Subcutaneous abdominal adipose tissue (tissue), 5 donors: ENCODE data around the gene TSSK3.
A peak's percentile ranks its signal among the peaks of the same experiment; 100 is the strongest.

Experiments used
- H3K27ac ChIP-seq: one replicate; pipeline ENCODE4 v1.7.0; 2013; ENCODE audit warnings: low read depth, mild to moderate bottlenecking, inconsistent platforms, low read length, moderate library complexity
- H3K27me3 ChIP-seq, 5 donors: one replicate each; pipeline ENCODE4 v1.7.0; 2013; ENCODE audit warnings: low read length in 5 of 5, inconsistent platforms in 1 of 5; ENCODE audit not compliant: control insufficient read depth in 5 of 5, insufficient read depth in 4 of 5
- H3K36me3 ChIP-seq, 5 donors: one replicate each; pipeline ENCODE4 v1.7.0; 2013; ENCODE audit warnings: low read length in 5 of 5; ENCODE audit not compliant: control insufficient read depth in 5 of 5, insufficient read depth in 5 of 5
- H3K4me1 ChIP-seq, 5 donors: one replicate each; pipeline ENCODE4 v1.7.0; 2013; ENCODE audit warnings: low read length in 5 of 5, mild to moderate bottlenecking in 3 of 5, moderate library complexity in 1 of 5; ENCODE audit not compliant: control insufficient read depth in 5 of 5, insufficient read depth in 5 of 5
- H3K4me3 ChIP-seq, 5 donors: one replicate each; pipeline ENCODE4 v1.7.0; 2013; ENCODE audit warnings: low read length in 5 of 5, low read depth in 1 of 5
- H3K9ac ChIP-seq, 5 donors: one replicate each; pipeline ENCODE4 v1.7.0; 2013; ENCODE audit warnings: low read length in 5 of 5, mild to moderate bottlenecking in 4 of 5, moderate library complexity in 3 of 5
- H3K9me3 ChIP-seq, 5 donors: one replicate each; pipeline ENCODE4 v1.7.0; 2013; ENCODE audit warnings: low read length in 5 of 5; ENCODE audit not compliant: control insufficient read depth in 5 of 5
- donor health status: healthy.
- donor health status: healthy.
- donor health status: healthy.
- donor health status: healthy.
- donor health status: healthy.

TSSK3 gene

DNA sequence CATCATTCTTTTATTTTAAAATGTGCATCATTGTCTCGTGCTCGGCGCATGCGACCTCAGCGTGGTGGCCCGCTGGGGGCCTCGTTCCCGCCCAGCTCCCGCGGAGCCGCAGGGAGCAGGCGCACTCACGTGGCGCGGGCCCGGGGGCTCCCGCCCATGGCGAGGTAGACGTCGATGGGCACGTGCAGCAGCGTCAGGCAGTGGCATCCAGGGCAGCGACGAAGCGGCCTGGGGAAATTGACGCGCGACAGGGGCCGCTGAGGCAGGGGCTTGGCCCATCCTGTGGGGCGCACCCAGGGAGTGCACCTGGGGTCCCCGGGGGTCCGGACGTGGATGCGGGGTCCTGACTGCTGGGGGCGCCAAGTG lies 1.0 kb upstream of the TSSK3 start:
- Histone ChIP-seq H3K4me3 (no peak overlapping the region), H3K36me3 (peaks cover 0 to 32% (median 21%) of the 10 kb centered on the region in 5 donors), H3K27ac (no peak overlapping the region), H3K4me1 (peaks cover 5 to 25% (median 21%) of the 10 kb centered on the region in 5 donors), H3K9ac (no peak overlapping the region), H3K9me3 (no peaks in the 10 kb centered on the region), H3K27me3 (no peaks in the 10 kb centered on the region)

GRCh38 chr1:32361674-32362473 lies 465 bp upstream of the TSSK3 start:
- Histone ChIP-seq H3K9me3 (no peaks in the 10 kb centered on the region), H3K36me3 (peaks cover 0 to 37% (median 27%) of the 10 kb centered on the region in 5 donors), H3K27ac (no peak overlapping the region), H3K27me3 (no peaks in the 10 kb centered on the region), H3K9ac (peak overlapping the region in 3 of 5 donors; percentile 42 to 60 (median 53)), H3K4me3 (peak overlapping the region; percentile 27 to 57 (median 45)), H3K4me1 (peaks cover 5 to 28% (median 21%) of the 10 kb centered on the region in 5 donors)

GRCh38 chr1:32363713-32364112 lies 1.4 kb downstream of the TSSK3 start:
- H3K36me3 ChIP-seq, result peaks cover 5 to 53% (median 45%) of the 10 kb centered on the region in 5 donors
- H3K9ac ChIP-seq, result no peak overlapping the region
- H3K4me1 ChIP-seq, result peaks cover 5 to 28% (median 21%) of the 10 kb centered on the region in 5 donors
- no peak overlapping the region for H3K27ac ChIP-seq
- no peaks in the 10 kb centered on the region for H3K9me3 ChIP-seq
- no peaks in the 10 kb centered on the region for H3K27me3 ChIP-seq
- H3K4me3 ChIP-seq, result no peak overlapping the region

DNA sequence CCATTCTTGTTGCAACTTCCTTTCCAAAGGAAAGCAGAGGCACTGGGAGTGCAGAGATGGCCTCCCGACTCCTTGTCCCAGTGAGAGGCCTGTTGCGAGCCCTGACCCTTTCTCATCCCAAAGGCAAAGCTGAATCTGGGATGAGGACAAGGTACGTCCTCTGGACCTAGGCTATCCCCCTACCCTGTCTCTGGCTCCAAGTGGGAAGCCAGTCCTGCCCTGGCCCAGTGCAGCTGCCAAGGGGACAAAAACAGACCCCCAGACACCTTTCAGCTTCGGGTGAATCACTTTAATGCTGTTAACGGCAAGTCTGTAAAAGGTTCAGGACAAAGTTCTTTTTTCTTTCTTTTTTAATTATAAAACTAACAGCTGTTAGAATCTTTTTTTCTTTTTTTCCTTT lies 2.5 kb downstream of the TSSK3 start:
- H3K9ac ChIP-seq, result no peak overlapping the region
- H3K4me3 ChIP-seq, result no peak overlapping the region
- H3K9me3 ChIP-seq, result no peaks in the 10 kb centered on the region
- H3K27ac ChIP-seq, result no peak overlapping the region
- H3K27me3 ChIP-seq, result no peaks in the 10 kb centered on the region
- peaks cover 5 to 28% (median 21%) of the 10 kb centered on the region in 5 donors for H3K4me1 ChIP-seq
- peaks cover 8 to 63% (median 54%) of the 10 kb centered on the region in 5 donors for H3K36me3 ChIP-seq

- H3K27me3 ChIP-seq, result no peaks in the 10 kb centered on the region
- H3K4me3 ChIP-seq, result no peak overlapping the region
- H3K9me3 ChIP-seq, result no peaks in the 10 kb centered on the region
- peaks cover 8 to 68% (median 55%) of the 10 kb centered on the region in 5 donors for H3K36me3 ChIP-seq
- H3K4me1 ChIP-seq, result peaks cover 5 to 28% (median 21%) of the 10 kb centered on the region in 5 donors
- no peak overlapping the region for H3K27ac ChIP-seq
- H3K9ac ChIP-seq, result no peak overlapping the region
Observed at GRCh38 chr1:32365445-32365844, 3.1 kb downstream of the TSSK3 start.

DNA sequence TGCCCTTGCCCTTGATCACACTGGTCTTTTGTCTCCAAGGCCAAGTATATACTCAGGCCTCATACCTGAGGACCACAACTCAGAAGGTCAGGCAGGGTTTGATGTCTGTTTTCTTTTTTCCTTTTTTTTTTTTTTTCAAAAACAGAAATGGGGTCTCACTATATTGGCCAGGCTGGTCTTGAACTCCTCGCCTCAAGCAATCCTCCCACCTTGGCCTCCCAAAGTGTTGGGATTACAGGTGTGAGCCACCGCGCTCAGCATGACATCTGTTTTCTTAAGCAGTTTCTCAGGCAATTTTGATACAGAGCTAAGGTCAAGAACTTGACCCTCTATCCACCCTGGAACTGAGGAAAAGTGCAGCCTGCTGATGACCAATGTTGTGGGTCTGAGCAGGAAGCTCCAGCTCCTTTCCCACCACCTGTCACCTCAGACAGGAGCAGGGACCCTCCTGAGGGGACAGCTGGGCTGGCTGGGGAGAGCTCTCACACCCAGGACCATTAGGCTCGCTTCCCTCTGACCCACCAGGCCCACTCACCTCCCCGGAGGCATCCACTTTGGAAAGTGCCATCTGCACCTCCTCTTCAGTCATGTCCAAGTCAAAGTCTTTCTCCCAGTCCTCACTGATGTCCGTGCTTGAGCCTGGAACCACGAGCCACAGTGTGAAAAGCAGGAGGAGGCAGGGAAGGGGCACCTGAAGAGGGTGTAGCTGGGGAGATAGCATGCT lies 5.7 kb downstream of the TSSK3 start:
- peaks cover 0 to 11% (median 6%) of the 10 kb centered on the region in 5 donors for H3K4me1 ChIP-seq
- H3K4me3 ChIP-seq, result no peak overlapping the region
- H3K9me3 ChIP-seq, result no peaks in the 10 kb centered on the region
- peaks cover 15 to 83% (median 74%) of the 10 kb centered on the region in 5 donors for H3K36me3 ChIP-seq
- H3K27ac ChIP-seq, result no peak overlapping the region
- H3K9ac ChIP-seq, result no peak overlapping the region
- no peaks in the 10 kb centered on the region for H3K27me3 ChIP-seq

- Histone ChIP-seq H3K4me3 (no peak overlapping the region), H3K9ac (no peak overlapping the region), H3K36me3 (peaks cover 31 to 88% (median 84%) of the 10 kb centered on the region in 5 donors), H3K27me3 (no peaks in the 10 kb centered on the region), H3K4me1 (no peaks in the 10 kb centered on the region), H3K27ac (no peak overlapping the region), H3K9me3 (no peaks in the 10 kb centered on the region)
Observed at GRCh38 chr1:32372149-32372756, 9.9 kb downstream of the TSSK3 start.

GRCh38 chr1:32373996-32374592 lies 11.8 kb downstream of the TSSK3 start:
- Histone ChIP-seq H3K36me3 (peaks cover 28 to 88% (median 84%) of the 10 kb centered on the region in 5 donors), H3K27ac (no peak overlapping the region), H3K4me3 (no peak overlapping the region), H3K9me3 (no peaks in the 10 kb centered on the region), H3K4me1 (no peaks in the 10 kb centered on the region), H3K27me3 (no peaks in the 10 kb centered on the region), H3K9ac (no peak overlapping the region)

DNA sequence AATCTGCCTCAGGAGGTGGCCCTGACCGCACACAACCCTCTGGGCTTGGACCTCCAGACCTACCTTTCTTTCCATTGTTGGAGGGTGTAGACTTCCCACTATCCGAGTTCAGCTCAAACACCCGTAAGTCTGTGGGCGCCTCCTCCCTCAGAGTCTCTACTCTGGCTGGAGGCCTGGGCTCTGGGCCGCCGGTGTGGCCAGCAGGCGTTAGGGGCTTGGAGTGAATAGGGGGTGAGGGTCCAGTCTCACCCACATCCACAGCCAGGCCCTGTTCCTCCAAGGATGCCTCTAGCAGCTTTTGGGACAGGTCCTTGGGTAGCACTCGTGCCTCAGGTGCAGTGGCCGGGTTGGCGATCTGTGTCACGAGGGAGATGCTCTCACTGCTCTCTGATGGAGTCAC lies 13.9 kb downstream of the TSSK3 start:
- no peaks in the 10 kb centered on the region for H3K9me3 ChIP-seq
- peaks cover 23 to 98% (median 95%) of the 10 kb centered on the region in 5 donors for H3K36me3 ChIP-seq
- H3K9ac ChIP-seq, result no peak overlapping the region
- H3K27me3 ChIP-seq, result no peaks in the 10 kb centered on the region
- H3K4me3 ChIP-seq, result no peak overlapping the region
- no peak overlapping the region for H3K27ac ChIP-seq
- H3K4me1 ChIP-seq, result no peaks in the 10 kb centered on the region
